T-helper 1 cell treated with Interleukin-12 subunit alpha and Interleukin-12 subunit beta and Interleukin-4 antibody, amounts not matched to agents 30 ng/mL and 1 ng/mL, for 36 hours (primary cell): ENCODE data around the gene SH3BP5L. TPM values are rescaled to one million over a fixed set of nuclear protein-coding genes. Genes with fewer than 3 reads are reported as not detected.

Experiments
- intact Hi-C: fragments of 100-400 bp; cut with micrococcal nuclease; formaldehyde crosslinking; loops from one replicate; pipeline ENCODE4 v1.15.1; 2024
- total RNA-seq: library from RNA; stranded (reverse); gene quantifications from 2 replicates; pipeline ENCODE4 v1.2.3, GENCODE V29; 2022

Gene SH3BP5L
- total RNA-seq, 1 donor from 2014 or later = 34.1 TPM

GRCh38 chr1:248787430-248787829 is 38.3 kb downstream of the SH3BP5L start:
- intact Hi-C loops = no loop called here

- intact Hi-C loops = no loop called here
Measured at GRCh38 chr1:248786156-248786555, 39.6 kb downstream of the SH3BP5L start.

GRCh38 chr1:248783367-248783766 is 42.3 kb downstream of the SH3BP5L start:
- intact Hi-C loops = no loop called here

GRCh38 chr1:248782416-248783141 is 43.1 kb downstream of the SH3BP5L start:
- intact Hi-C loops = no loop called here

GRCh38 chr1:248779350-248779749 is 46.4 kb downstream of the SH3BP5L start:
- intact Hi-C loops = no loop called here

- intact Hi-C loops = no loop called here
Measured at GRCh38 chr1:248778906-248779305, 46.8 kb downstream of the SH3BP5L start.

- intact Hi-C loops = no loop called here
Measured at GRCh38 chr1:248776991-248777390, 48.7 kb downstream of the SH3BP5L start.

GRCh38 chr1:248775441-248775840 is 50.3 kb downstream of the SH3BP5L start:
- intact Hi-C loops = no loop called here

Other genes with a start within 250 kb of the SH3BP5L start
- gene OR2T10, start 228.2 kb downstream of the SH3BP5L start, total RNA-seq = not detected in 2 replicates
- not detected in 2 replicates for gene OR2T11, start 190.8 kb downstream of the SH3BP5L start, total RNA-seq
- gene OR2T35, start 180.6 kb downstream of the SH3BP5L start, total RNA-seq = not detected in 2 replicates
- gene OR2T27, start 170.4 kb downstream of the SH3BP5L start, total RNA-seq = not detected in 2 replicates
- not detected in 2 replicates for gene OR14I1, start 123.1 kb downstream of the SH3BP5L start, total RNA-seq
- gene LYPD8, start 70.2 kb downstream of the SH3BP5L start, total RNA-seq = not detected in 2 replicates
- 52.6 and 53.9 TPM in 2 replicates for gene ZNF672, start 12.3 kb upstream of the SH3BP5L start, total RNA-seq
- 57.1 and 65.2 TPM in 2 replicates for gene ZNF692, start 33.2 kb upstream of the SH3BP5L start, total RNA-seq
- 5.7 and 6.5 TPM in 2 replicates for gene PGBD2, start 80.3 kb upstream of the SH3BP5L start, total RNA-seq